Breast epithelium (tissue), 4 donors: ENCODE results near the gene RPAP2. TPM values are rescaled to one million over a fixed set of nuclear protein-coding genes. Genes with fewer than 3 reads are reported as not detected.

Experiments
- DNase-seq, 2 donors: peaks; one replicate each; pipeline ENCODE4 v3.0.0-alpha.2; 2019; ENCODE audit warnings: low spot score in 2 of 2
- H3K27ac ChIP-seq, 2 donors: fragments of 200-600 bp; sonication (generic) in 1 of 2; one replicate each; pipeline ENCODE4 v1.5.1; 2016 to 2019; ENCODE audit warnings: mild to moderate bottlenecking in 1 of 2
- H3K27me3 ChIP-seq, 2 donors: fragments of 200-600 bp; sonication (generic) in 1 of 2; one replicate each; pipeline versions ENCODE4 v1.5.1 to v1.6.0; 2017 to 2019; ENCODE audit warnings: control low read depth in 1 of 2, mild to moderate bottlenecking in 1 of 2
- H3K36me3 ChIP-seq: fragments of 200-600 bp; one replicate; pipeline ENCODE4 v1.5.1; 2019
- H3K4me1 ChIP-seq, 2 donors: fragments of 200-600 bp; sonication (generic); one replicate each; pipeline ENCODE4 v1.5.1; 2016 to 2019; ENCODE audit warnings: control low read depth in 1 of 2
- H3K4me3 ChIP-seq, 3 donors: fragments of 200-600 bp; sonication (generic); 1 replicate in 2 of 3; 2 replicates in 1 of 3; pipeline ENCODE4 v1.5.1; 2016 to 2019; ENCODE audit warnings: mild to moderate bottlenecking in 3 of 3, moderate library complexity in 2 of 3
- H3K9me3 ChIP-seq, 2 donors: fragments of 200-600 bp; sonication (generic) in 1 of 2; one replicate each; pipeline ENCODE4 v1.5.1; 2016 to 2019; ENCODE audit warnings: control low read depth in 1 of 2
- POLR2A ChIP-seq: fragments of 450-650 bp; IDR thresholded peaks from one replicate; pipeline ENCODE4 v1.6.1; 2016; ENCODE audit warnings: antibody characterized with exemption, mild to moderate bottlenecking, moderate library complexity
- POLR2AphosphoS5 ChIP-seq, 3 donors: sonication (generic); formaldehyde crosslinking; IDR thresholded peaks; one replicate each; pipeline ENCODE4 v1.6.1; 2017; ENCODE audit warnings: antibody characterized with exemption in 3 of 3
- intact Hi-C: fragments of 100-400 bp; cut with DNase I; formaldehyde crosslinking; loops from one replicate; pipeline ENCODE4 v1.15.1; 2023; ENCODE audit warnings: low total_unique reads
- total RNA-seq, 3 donors: library from RNA; depleted of rRNA; stranded (reverse); fragments of >200 nt; gene quantifications; one replicate each; pipeline ENCODE4 v1.1.0, GENCODE V29; 2016
- TF ChIP-seq, protein P1 (sequence below), 3 donors: fragments of 450-650 bp; IDR thresholded peaks; one replicate each; pipeline ENCODE4 v1.5.1; 2016 to 2017; ENCODE audit warnings: antibody characterized with exemption in 3 of 3, mild to moderate bottlenecking in 3 of 3, moderate library complexity in 3 of 3

RPAP2 gene
- total RNA-seq, 3 donors from 2014 or later = 7.8 to 14.7 (median 12.3) TPM

DNA sequence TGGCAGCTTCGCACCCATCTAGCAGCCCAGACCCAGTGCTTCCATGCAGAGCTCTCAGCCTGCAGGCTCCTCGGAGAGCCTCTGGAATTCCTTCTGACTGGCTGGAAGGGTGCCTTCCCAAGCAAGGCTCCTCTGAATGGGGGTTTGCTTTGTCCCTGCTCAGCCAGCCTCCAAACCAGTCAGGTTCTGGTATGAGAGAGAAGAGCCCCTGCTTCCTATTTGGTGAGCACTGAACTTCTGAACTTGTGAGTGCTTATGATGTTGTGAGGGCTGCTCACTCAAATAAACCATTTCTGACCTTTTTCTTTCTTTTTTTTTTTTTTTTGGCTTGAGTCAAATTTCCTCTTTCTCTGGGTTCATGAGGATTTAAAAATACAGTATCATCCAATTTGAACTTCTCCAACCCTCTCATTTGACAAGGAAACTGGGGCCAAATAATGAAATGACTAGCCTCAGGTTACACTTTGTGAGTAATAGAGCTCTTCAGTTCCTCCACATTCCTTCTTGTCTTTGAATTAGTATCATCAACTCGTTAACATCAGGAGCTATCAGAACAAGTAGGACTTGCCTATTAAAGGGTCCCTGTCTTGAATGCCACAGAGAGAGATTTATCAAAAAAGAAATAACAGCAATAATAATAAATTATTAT, 148.3 kb downstream of the RPAP2 start:
- Histone ChIP-seq H3K4me1 (no peaks in the 10 kb centered on the region), H3K36me3 (no peaks in the 10 kb centered on the region), H3K9me3 (no peaks in the 10 kb centered on the region), H3K27me3 (no peaks in the 10 kb centered on the region), H3K4me3 (no peak overlapping the region), H3K27ac (no peak overlapping the region)
- no peak for DNase-seq
- TF ChIP-seq POLR2AphosphoS5 (IDR thresholded peaks at IDR 0.05) (no peak), POLR2A (no peak)
- TF ChIP-seq, protein P1, sequence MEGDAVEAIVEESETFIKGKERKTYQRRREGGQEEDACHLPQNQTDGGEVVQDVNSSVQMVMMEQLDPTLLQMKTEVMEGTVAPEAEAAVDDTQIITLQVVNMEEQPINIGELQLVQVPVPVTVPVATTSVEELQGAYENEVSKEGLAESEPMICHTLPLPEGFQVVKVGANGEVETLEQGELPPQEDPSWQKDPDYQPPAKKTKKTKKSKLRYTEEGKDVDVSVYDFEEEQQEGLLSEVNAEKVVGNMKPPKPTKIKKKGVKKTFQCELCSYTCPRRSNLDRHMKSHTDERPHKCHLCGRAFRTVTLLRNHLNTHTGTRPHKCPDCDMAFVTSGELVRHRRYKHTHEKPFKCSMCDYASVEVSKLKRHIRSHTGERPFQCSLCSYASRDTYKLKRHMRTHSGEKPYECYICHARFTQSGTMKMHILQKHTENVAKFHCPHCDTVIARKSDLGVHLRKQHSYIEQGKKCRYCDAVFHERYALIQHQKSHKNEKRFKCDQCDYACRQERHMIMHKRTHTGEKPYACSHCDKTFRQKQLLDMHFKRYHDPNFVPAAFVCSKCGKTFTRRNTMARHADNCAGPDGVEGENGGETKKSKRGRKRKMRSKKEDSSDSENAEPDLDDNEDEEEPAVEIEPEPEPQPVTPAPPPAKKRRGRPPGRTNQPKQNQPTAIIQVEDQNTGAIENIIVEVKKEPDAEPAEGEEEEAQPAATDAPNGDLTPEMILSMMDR (IDR thresholded peaks at IDR 0.05) = no peak
- intact Hi-C loops = no loop called here

DNA sequence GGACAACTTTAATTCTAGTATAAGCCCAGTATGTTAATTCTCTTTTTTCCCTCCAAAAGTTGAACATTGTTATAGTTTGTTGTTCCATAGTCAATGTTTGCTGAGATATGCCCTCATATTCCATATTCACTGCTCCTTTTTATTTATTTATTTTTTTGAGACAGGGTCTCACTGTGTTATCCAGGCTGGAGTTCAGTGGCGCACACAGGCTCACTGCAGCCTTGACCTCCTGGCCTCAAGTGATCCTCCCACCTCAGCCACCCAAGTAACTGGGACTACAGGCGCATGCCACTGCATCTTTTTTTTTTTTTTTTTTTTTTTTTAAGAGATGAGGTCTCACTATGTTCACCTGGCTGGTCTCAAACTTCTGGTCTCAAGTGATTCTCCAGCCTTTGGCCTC, 149.1 kb downstream of the RPAP2 start:
- Histone ChIP-seq H3K36me3 (no peaks in the 10 kb centered on the region), H3K27me3 (no peaks in the 10 kb centered on the region), H3K4me3 (no peak overlapping the region), H3K4me1 (no peaks in the 10 kb centered on the region), H3K27ac (no peak overlapping the region), H3K9me3 (no peaks in the 10 kb centered on the region)
- TF ChIP-seq POLR2AphosphoS5 (IDR thresholded peaks at IDR 0.05) = no peak
- no peak for TF ChIP-seq POLR2A
- TF ChIP-seq, protein P1 (IDR thresholded peaks at IDR 0.05) = no peak
- intact Hi-C loops = no loop called here
- no peak for DNase-seq

Other genes starting within 250 kb of the RPAP2 start
- not detected for gene SETSIP, start 223.6 kb upstream of the RPAP2 start, total RNA-seq
- gene BTBD8, start 218.7 kb upstream of the RPAP2 start, total RNA-seq = 10 to 100 TPM in 1 of 3 donors, 1 to 10 TPM in 2; 7.2 to 12.6 (median 7.5) TPM
- not detected for gene C1orf146, start 81.1 kb upstream of the RPAP2 start, total RNA-seq
- gene GLMN, start 72 bp upstream of the RPAP2 start, total RNA-seq = 10 to 100 TPM in 2 of 3 donors, 1 to 10 TPM in 1; 8.8 to 17.0 (median 10.8) TPM
- gene GFI1, start 187.9 kb downstream of the RPAP2 start, total RNA-seq = 1 to 10 TPM in 1 of 3 donors, under 1 TPM in 2; 0.80 to 1.5 (median 0.98) TPM